Epithelial cell of proximal tubule (primary cell): ENCODE measurements around the gene VSIG4. TPM values are rescaled to one million over a fixed set of nuclear protein-coding genes. Genes with fewer than 3 reads are reported as not detected.

Experiments
- DNase-seq: peaks from one replicate; pipeline ENCODE4 v3.0.0-alpha.2; 2011; ENCODE audit warnings: low read depth
- H3K4me3 ChIP-seq: 2 replicates; pipeline ENCODE4 v1.5.1; 2011; ENCODE audit warnings: low read depth, mild to moderate bottlenecking, low read length
- total RNA-seq: library from RNA; depleted of rRNA; stranded (reverse); fragments of >200 nt; gene quantifications from 2 replicates; pipeline ENCODE4 v1.2.3, GENCODE V29; 2015
- TF ChIP-seq, protein P1 (sequence below): conservative IDR thresholded peaks from 2 replicates; pipeline ENCODE4 v1.5.1; 2012; ENCODE audit warnings: low read depth, mild to moderate bottlenecking, low read length

Gene VSIG4
- total RNA-seq, 1 donor from 2014 or later, result not detected

GRCh38 chrX:66009231-66009845 lies 30.5 kb downstream of the VSIG4 start:
- TF ChIP-seq, protein P1, sequence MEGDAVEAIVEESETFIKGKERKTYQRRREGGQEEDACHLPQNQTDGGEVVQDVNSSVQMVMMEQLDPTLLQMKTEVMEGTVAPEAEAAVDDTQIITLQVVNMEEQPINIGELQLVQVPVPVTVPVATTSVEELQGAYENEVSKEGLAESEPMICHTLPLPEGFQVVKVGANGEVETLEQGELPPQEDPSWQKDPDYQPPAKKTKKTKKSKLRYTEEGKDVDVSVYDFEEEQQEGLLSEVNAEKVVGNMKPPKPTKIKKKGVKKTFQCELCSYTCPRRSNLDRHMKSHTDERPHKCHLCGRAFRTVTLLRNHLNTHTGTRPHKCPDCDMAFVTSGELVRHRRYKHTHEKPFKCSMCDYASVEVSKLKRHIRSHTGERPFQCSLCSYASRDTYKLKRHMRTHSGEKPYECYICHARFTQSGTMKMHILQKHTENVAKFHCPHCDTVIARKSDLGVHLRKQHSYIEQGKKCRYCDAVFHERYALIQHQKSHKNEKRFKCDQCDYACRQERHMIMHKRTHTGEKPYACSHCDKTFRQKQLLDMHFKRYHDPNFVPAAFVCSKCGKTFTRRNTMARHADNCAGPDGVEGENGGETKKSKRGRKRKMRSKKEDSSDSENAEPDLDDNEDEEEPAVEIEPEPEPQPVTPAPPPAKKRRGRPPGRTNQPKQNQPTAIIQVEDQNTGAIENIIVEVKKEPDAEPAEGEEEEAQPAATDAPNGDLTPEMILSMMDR, result no peak

GRCh38 chrX:66008328-66008970 lies 31.4 kb downstream of the VSIG4 start:
- H3K4me3 ChIP-seq, result no peak overlapping the region
- TF ChIP-seq, protein P1, result no peak
- DNase-seq, result no peak

More at GRCh38 chrX:66009231-66009845, 30.5 kb downstream of the VSIG4 start:
- H3K4me3 ChIP-seq, result no peak overlapping the region
- no peak for DNase-seq

- H3K4me3 ChIP-seq, result no peak overlapping the region
- TF ChIP-seq, protein P1, result no peak
Measured at GRCh38 chrX:66007851-66008250, 32.0 kb downstream of the VSIG4 start.

DNA sequence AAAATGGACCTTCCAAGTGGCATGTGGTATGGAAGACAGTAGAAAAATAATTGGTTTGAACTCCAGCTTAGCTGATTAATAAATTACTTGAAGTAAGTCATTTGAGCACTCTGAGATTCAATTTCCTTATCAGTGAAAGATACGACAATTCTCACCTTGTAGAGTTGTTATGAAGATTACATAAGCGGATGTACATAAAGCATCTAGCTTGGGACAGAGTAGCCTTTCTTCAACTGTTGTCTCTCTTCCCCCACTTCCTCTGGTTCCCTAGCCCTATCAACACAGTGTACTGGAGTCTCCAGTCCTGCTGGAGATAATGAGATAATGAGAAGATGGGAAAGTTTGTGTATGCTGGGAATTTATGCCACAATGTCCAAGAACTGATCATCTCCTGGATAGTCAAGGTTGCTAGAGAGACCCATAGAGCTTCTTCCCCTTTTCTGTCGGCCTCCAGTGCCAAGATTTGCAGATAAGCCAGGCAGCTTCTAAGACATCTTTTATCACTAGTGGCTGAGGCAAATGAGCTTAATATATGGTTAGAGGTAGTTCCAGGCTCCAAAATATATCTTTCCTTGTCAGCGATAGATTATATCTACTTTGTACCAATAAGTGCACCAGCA lies 33.9 kb downstream of the VSIG4 start:
- H3K4me3 ChIP-seq, result no peak overlapping the region
- TF ChIP-seq, protein P1, result no peak
- no peak for DNase-seq

More at GRCh38 chrX:66007851-66008250, 32.0 kb downstream of the VSIG4 start:
- no peak for DNase-seq

DNA sequence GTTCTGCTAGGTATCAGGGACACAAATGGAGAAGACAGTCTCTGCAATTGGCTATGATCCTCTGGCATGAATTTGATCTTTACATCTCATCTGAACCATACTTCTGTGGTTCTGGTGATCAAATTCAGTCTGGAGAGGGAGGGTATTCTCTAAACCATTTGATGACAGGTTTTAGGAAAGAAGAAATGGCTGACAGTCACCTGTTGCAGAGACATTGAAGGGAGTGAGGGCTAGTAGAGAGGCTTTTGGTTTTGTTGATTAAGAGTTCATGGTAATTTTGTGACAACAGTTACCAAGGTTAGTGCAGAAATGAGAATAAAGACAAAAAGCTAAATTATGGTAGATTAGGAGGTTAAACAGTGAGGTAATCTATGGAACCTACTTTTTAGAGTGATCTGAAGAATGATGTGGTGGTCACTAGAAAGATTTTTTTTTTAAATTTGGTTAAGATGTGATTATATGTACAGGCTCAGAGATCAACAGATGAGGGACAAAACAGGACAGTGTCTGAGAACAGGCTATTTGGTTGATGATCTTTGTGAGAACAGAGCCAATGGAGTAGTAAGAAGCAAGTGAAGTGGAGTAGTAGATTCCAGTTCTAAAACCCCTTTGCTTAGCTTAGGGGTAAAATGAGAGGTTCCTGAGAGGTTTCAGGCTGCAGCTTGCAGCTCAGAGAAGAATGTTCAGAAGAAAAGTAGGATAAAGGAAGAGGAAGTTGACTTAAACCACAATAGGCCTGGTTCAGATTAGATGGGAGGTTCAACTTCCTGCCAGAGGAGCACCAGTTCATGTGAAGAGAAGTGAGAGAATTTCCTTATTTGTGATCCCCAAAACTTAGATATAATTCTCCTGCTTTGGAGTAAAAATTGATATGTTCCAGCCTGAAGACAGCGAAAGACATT lies 34.7 kb downstream of the VSIG4 start:
- no peak overlapping the region for H3K4me3 ChIP-seq
- no peak for DNase-seq
- TF ChIP-seq, protein P1, result no peak

- H3K4me3 ChIP-seq, result no peak overlapping the region
- TF ChIP-seq, protein P1, result no peak
- DNase-seq, result no peak
Measured at GRCh38 chrX:66002824-66003680, 36.8 kb downstream of the VSIG4 start.
